ENCODE measurements around the gene RRP8.
A peak's percentile ranks its signal among the peaks of the same experiment; 100 is the strongest.

The RRP8 gene

DNA sequence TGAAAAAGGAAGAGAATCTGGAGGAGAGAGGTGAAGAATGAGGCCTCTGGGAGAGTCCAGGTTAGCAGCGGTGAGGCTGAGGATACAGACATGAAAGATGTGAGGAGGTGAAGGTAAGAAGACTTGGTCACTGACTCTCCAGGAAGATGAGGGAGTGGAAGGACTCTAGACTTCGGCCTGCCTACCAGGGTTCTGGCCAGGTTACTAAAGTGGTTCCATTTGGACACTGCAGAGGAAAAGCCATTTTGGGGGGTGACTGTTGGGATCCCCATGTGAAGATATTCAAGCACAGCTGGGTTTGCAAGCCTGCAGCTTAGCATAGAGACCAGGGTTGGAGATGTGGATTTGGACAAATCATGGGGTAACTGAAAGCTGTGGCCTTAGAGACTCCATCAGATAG lies 44.4 kb upstream of the RRP8 start:
- no peak for DNase-seq (ENCODE audit: low read depth, low spot score)
- TF ChIP-seq, protein P1, sequence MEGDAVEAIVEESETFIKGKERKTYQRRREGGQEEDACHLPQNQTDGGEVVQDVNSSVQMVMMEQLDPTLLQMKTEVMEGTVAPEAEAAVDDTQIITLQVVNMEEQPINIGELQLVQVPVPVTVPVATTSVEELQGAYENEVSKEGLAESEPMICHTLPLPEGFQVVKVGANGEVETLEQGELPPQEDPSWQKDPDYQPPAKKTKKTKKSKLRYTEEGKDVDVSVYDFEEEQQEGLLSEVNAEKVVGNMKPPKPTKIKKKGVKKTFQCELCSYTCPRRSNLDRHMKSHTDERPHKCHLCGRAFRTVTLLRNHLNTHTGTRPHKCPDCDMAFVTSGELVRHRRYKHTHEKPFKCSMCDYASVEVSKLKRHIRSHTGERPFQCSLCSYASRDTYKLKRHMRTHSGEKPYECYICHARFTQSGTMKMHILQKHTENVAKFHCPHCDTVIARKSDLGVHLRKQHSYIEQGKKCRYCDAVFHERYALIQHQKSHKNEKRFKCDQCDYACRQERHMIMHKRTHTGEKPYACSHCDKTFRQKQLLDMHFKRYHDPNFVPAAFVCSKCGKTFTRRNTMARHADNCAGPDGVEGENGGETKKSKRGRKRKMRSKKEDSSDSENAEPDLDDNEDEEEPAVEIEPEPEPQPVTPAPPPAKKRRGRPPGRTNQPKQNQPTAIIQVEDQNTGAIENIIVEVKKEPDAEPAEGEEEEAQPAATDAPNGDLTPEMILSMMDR (IDR thresholded peaks at IDR 0.05; ENCODE audit: low read depth, low read length) = no peak
- in situ Hi-C loops (cut with HindIII; ENCODE audit: low sequenced_read_pairs) = no loop called here
- no peak overlapping the region for H3K4me3 ChIP-seq (ENCODE audit: low read depth, low read length)

DNA sequence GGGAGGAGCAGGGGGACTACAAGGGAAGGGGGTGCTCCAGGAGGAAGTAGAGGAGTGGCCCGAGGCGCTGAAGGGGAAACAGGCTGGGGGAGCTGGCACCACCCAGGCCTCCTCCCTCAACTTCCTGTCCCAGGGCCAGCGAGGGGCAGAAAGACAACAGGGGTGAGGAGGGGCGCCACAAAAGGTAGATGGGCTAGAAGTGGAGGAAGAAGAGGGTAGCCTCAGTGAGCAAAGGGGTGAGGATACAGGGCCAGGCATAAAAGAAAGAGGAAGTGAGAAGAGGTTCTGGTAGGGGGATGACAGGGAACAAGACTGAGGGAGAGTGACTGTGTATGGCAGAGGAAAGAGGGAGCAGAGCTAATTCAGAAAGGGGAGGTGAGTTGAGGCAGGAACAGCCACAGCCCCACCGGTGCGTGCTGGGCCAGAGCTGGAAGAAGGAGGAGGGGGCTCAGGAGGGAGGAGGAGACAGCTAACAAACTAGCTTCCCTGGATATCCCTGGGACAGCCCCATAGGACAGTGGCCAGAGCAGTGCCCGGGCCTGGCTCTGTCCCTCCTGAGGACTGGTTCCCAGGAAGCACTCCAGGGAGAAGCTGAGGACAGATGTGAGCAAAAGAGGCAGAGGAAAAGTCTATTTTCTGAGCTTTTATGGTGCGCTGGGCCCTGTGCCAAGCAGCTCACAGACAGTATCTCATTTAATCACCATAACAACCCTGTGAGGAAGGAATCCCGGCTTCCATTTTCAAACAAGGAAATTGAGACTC lies 43.7 kb upstream of the RRP8 start:
- no peak overlapping the region for H3K4me3 ChIP-seq (ENCODE audit: low read depth, low read length)

DNA sequence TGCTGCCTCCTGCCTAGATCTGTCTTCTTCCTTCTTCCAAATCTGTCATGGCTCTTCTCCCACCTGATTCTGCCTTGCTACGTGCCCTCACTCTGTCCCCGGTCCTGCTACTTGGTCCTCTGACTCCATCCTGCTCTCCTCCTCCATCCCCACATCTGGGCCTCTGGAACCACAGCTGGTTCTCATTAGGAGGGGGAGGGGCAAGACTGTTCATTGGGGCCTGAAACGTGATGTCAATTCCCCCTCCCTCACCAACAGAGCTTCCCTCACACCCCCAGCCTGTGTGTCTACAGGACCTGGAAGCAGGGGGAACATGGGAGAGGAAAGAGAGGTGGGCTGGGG lies 43.1 kb upstream of the RRP8 start:
- TF ChIP-seq, protein P1 (IDR thresholded peaks at IDR 0.05; ENCODE audit: low read depth, low read length) = no peak
- in situ Hi-C loops (cut with HindIII; ENCODE audit: low sequenced_read_pairs) = no loop called here
- H3K4me3 ChIP-seq (ENCODE audit: low read depth, low read length) = no peak overlapping the region
- peak; percentile 29 for DNase-seq (ENCODE audit: low read depth, low spot score)

More for the DNA sequence above, 43.7 kb upstream of the RRP8 start:
- peak; percentile 32 for DNase-seq (ENCODE audit: low read depth, low spot score)
- in situ Hi-C loops (cut with HindIII; ENCODE audit: low sequenced_read_pairs) = no loop called here
- TF ChIP-seq, protein P1 (IDR thresholded peaks at IDR 0.05; ENCODE audit: low read depth, low read length) = no peak

DNA sequence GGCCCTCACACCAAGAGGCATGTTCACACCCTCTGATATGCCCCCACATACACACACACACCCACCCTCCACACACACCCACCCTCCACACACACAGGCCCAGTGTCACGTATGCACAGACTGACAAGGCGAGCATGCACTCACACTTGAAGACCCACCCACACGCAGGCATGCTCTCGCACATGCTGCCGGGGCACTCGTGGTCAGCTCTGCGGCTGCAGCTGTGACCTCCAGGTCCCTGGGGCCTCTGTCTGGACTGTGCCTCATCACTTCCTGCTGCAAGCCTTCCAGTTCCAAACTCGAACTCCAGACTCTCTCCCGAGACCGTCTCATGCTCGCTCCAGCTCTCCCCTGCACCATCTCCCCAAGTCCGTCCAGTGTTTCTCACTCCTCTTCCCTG lies 42.7 kb upstream of the RRP8 start:
- TF ChIP-seq, protein P1 (IDR thresholded peaks at IDR 0.05; ENCODE audit: low read depth, low read length) = no peak
- in situ Hi-C loops (cut with HindIII; ENCODE audit: low sequenced_read_pairs) = no loop called here
- DNase-seq (ENCODE audit: low read depth, low spot score) = peak; percentile 49
- H3K4me3 ChIP-seq (ENCODE audit: low read depth, low read length) = no peak overlapping the region

DNA sequence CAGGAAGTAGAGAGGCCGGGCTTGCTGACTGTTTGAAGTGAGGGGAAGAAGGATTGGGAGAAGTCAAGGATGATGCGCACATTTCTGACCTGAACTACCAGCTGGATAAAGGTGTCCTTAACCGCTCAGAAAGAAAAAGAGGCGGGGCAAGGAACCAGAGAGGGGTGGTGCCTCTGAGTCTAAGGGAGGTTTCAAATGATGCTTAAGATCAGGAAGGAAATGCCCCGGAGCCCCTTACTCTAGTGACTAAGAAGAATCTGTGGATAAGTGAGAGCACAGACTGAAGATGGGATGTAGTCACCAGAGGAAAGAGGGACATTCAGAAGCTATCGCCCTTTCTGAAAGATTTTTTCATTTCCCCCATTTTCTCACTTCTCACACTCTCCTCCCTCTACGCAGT lies 39.5 kb upstream of the RRP8 start:
- in situ Hi-C loops (cut with HindIII; ENCODE audit: low sequenced_read_pairs) = no loop called here
- no peak for DNase-seq (ENCODE audit: low read depth, low spot score)
- no peak overlapping the region for H3K4me3 ChIP-seq (ENCODE audit: low read depth, low read length)
- TF ChIP-seq, protein P1 (IDR thresholded peaks at IDR 0.05; ENCODE audit: low read depth, low read length) = no peak

DNA sequence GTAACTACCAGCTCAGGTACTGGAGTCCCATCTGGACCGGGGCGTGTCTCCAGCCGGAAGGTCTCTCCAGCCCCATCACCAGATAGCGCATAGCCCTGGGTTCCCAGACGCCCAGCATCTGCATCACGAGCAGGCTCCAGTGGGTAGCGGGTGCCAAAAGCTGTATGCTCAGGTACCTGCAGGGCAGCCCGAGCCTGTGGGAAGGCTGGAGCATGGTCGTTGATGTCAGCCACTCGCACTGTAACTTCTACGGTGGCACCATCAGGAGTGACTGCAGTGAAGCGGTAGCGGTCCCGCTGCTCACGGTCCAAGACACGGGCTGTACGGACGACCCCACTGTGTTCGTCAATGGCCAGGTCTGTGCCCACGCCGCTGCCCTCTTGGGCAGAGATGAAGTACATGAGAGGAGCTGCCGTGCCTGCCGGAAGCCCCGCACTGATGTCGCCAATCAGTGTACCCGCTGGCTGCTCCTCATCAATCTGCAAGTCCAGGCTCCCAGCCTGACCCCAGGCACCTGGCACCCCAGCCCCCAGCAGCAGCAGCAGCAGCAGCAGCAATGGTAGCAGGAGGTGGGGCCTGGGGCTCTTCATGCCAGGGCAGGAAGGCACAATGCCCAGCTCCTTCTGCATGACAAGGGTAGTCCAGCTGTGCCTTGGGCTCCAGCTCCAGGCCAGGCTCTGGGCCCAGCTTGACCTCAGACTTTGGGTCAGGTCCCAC lies 37.7 kb upstream of the RRP8 start:
- DNase-seq (ENCODE audit: low read depth, low spot score) = no peak
- H3K4me3 ChIP-seq (ENCODE audit: low read depth, low read length) = no peak overlapping the region
- in situ Hi-C loops (cut with HindIII; ENCODE audit: low sequenced_read_pairs) = no loop called here
- TF ChIP-seq, protein P1 (IDR thresholded peaks at IDR 0.05; ENCODE audit: low read depth, low read length) = no peak
